CD8-positive, alpha-beta memory T cell (primary cell): ENCODE results near the gene SNX18. TPM values are rescaled to one million over a fixed set of nuclear protein-coding genes. Genes with fewer than 3 reads are reported as not detected.

Experiments used
- CTCF ChIA-PET: fragments of 350-600 bp; sonication (Branson Sonifier 250); formaldehyde crosslinking; loops from one replicate; lab custom pipeline; 2021; ENCODE audit warnings: antibody characterized with exemption; lab: Charles Lee
- POLR2A ChIA-PET: fragments of 350-600 bp; sonication (Branson Sonifier 250); formaldehyde crosslinking; loops from one replicate; lab custom pipeline; 2021; ENCODE audit warnings: antibody characterized with exemption; lab: Charles Lee
- DNase-seq, 5 donors: peaks; one replicate each; pipeline versions ENCODE4 v3.0.0 to v3.0.0-alpha.2; 2020 to 2022; ENCODE audit warnings: mixed read lengths in 1 of 5
- H3K27ac ChIP-seq: one replicate; pipeline ENCODE4 v1.7.0; 2013; ENCODE audit warnings: low read depth, mild to moderate bottlenecking, low read length, moderate library complexity
- H3K27me3 ChIP-seq: 2 replicates; pipeline ENCODE4 v1.7.0; 2013; ENCODE audit warnings: low read length, mild to moderate bottlenecking; ENCODE audit not compliant: insufficient read depth, poor library complexity, severe bottlenecking
- H3K36me3 ChIP-seq: 2 replicates; pipeline ENCODE4 v1.7.0; 2013; ENCODE audit warnings: mild to moderate bottlenecking, low read length, moderate library complexity; ENCODE audit not compliant: insufficient read depth
- H3K4me1 ChIP-seq: 2 replicates; pipeline ENCODE4 v1.7.0; 2013; ENCODE audit warnings: mild to moderate bottlenecking, low read length, moderate library complexity; ENCODE audit not compliant: insufficient read depth
- H3K4me3 ChIP-seq: 2 replicates; pipeline ENCODE4 v1.7.0; 2013; ENCODE audit warnings: mild to moderate bottlenecking, low read length
- H3K9me3 ChIP-seq: 2 replicates; pipeline ENCODE4 v1.7.0; 2013; ENCODE audit warnings: mild to moderate bottlenecking, low read length
- H3K27ac Mint-ChIP-seq, 8 donors: one replicate each; pipeline ENCODE4 v1.8.0; 2020 to 2021; ENCODE audit warnings: mixed read lengths in 8 of 8, mild to moderate bottlenecking in 6 of 8, inconsistent platforms in 3 of 8, moderate library complexity in 3 of 8
- H3K27me3 Mint-ChIP-seq, 2 donors: one replicate each; pipeline ENCODE4 v1.8.0; 2020 to 2021; ENCODE audit warnings: mixed read lengths in 2 of 2, mild to moderate bottlenecking in 1 of 2, moderate library complexity in 1 of 2
- H3K36me3 Mint-ChIP-seq, 3 donors: one replicate each; pipeline ENCODE4 v1.8.0; 2020 to 2021; ENCODE audit warnings: mixed read lengths in 3 of 3, inconsistent platforms in 1 of 3, mild to moderate bottlenecking in 1 of 3
- H3K4me1 Mint-ChIP-seq, 3 donors: one replicate each; pipeline ENCODE4 v1.8.0; 2020 to 2021; ENCODE audit warnings: mixed read lengths in 3 of 3, inconsistent platforms in 1 of 3, mild to moderate bottlenecking in 1 of 3
- H3K4me3 Mint-ChIP-seq, 7 donors: one replicate each; pipeline ENCODE4 v1.8.0; 2020 to 2021; ENCODE audit warnings: mixed read lengths in 7 of 7, mild to moderate bottlenecking in 6 of 7, moderate library complexity in 4 of 7, inconsistent platforms in 2 of 7
- H3K9me3 Mint-ChIP-seq, 5 donors: one replicate each; pipeline ENCODE4 v1.8.0; 2020 to 2022; ENCODE audit warnings: mixed read lengths in 5 of 5, mild to moderate bottlenecking in 3 of 5, moderate library complexity in 2 of 5, inconsistent platforms in 1 of 5
- polyA plus RNA-seq: library from polyadenylated mRNA; unstranded; fragments of 300-500 nt; fragmentation: Illumina TruSeq; gene quantifications from one replicate; pipeline ENCODE4 v1.2.3, GENCODE V29; 2021
- total RNA-seq, 2 experiments: library from RNA; stranded (reverse); gene quantifications; one replicate each; pipeline ENCODE4 v1.2.3, GENCODE V29; 2021

SNX18 gene
- total and polyA plus RNA-seq, 3 experiments from 2014 or later, result 3.8 to 23.9 (median 21.5) TPM

- Mint-ChIP-seq H3K4me3 (no peak overlapping the region), H3K4me1 (peaks cover 21 to 35% (median 24%) of the 10 kb centered on the region in 3 donors)
Observed at GRCh38 chr5:54577528-54577927, 60.0 kb downstream of the SNX18 start.

GRCh38 chr5:54577937-54578653 lies 60.5 kb downstream of the SNX18 start:
- no peak for DNase-seq
- H3K27ac Mint-ChIP-seq, result peak overlapping the region in 1 of 8 donors; percentile 56
- CTCF ChIA-PET, result interaction anchor here (1.9 kb wide), 1 partner anchor 15 kb away, joined by 4 read pairs; no protein-coding TSS in a partner anchor

More at GRCh38 chr5:54577528-54577927, 60.0 kb downstream of the SNX18 start:
- DNase-seq, result no peak
- Mint-ChIP-seq H3K27me3 (peaks cover 0 to 5% of the 10 kb centered on the region in 2 donors), H3K36me3 (peaks cover 0 to 4% (median 0%) of the 10 kb centered on the region in 3 donors), H3K27ac (no peak overlapping the region), H3K9me3 (no peaks in the 10 kb centered on the region)
- Histone ChIP-seq H3K9me3 (no peaks in the 10 kb centered on the region), H3K36me3 (no peaks in the 10 kb centered on the region), H3K27ac (no peak overlapping the region), H3K4me1 (peaks cover 10% of the 10 kb centered on the region), H3K27me3 (no peaks in the 10 kb centered on the region), H3K4me3 (no peak overlapping the region)
- CTCF ChIA-PET, result no interaction called here
- POLR2A ChIA-PET, result no interaction called here

GRCh38 chr5:54579591-54580295 lies 62.2 kb downstream of the SNX18 start:
- CTCF ChIA-PET, result interaction anchor here (1.9 kb wide), 1 partner anchor 17 kb away, joined by 4 read pairs; no protein-coding TSS in a partner anchor
- H3K9me3 ChIP-seq, result no peaks in the 10 kb centered on the region
- Mint-ChIP-seq H3K4me1 (peaks cover 14 to 23% (median 15%) of the 10 kb centered on the region in 3 donors), H3K27me3 (peaks cover 0 to 5% of the 10 kb centered on the region in 2 donors), H3K27ac (peak overlapping the region in 2 of 8 donors; percentile 1 to 24), H3K9me3 (no peaks in the 10 kb centered on the region), H3K36me3 (peaks cover 0 to 9% (median 0%) of the 10 kb centered on the region in 3 donors), H3K4me3 (peak overlapping the region in 1 of 7 donors; percentile 8)
- no peak overlapping the region for H3K27ac ChIP-seq
- H3K4me1 ChIP-seq, result peaks cover 2% of the 10 kb centered on the region
- POLR2A ChIA-PET, result no interaction called here
- H3K27me3 ChIP-seq, result no peaks in the 10 kb centered on the region
- no peak overlapping the region for H3K4me3 ChIP-seq
- DNase-seq, result no peak
- H3K36me3 ChIP-seq, result no peaks in the 10 kb centered on the region

More at GRCh38 chr5:54577937-54578653, 60.5 kb downstream of the SNX18 start:
- H3K27ac ChIP-seq, result no peak overlapping the region
- H3K9me3 ChIP-seq, result no peaks in the 10 kb centered on the region
- no peaks in the 10 kb centered on the region for H3K27me3 ChIP-seq
- H3K4me3 ChIP-seq, result no peak overlapping the region
- Mint-ChIP-seq H3K9me3 (no peaks in the 10 kb centered on the region), H3K4me3 (no peak overlapping the region), H3K4me1 (peaks cover 21 to 35% (median 24%) of the 10 kb centered on the region in 3 donors), H3K36me3 (peaks cover 0 to 4% (median 0%) of the 10 kb centered on the region in 3 donors), H3K27me3 (peaks cover 0 to 5% of the 10 kb centered on the region in 2 donors)
- no peaks in the 10 kb centered on the region for H3K36me3 ChIP-seq
- POLR2A ChIA-PET, result no interaction called here
- H3K4me1 ChIP-seq, result peaks cover 10% of the 10 kb centered on the region

- ChIA-PET CTCF (no interaction called here), POLR2A (interaction anchor here (0.6 kb wide), 1 partner anchor 21 kb away, joined by 3 read pairs; no protein-coding TSS in a partner anchor)
- Histone ChIP-seq H3K4me1 (no peaks in the 10 kb centered on the region), H3K9me3 (no peaks in the 10 kb centered on the region), H3K27me3 (no peaks in the 10 kb centered on the region), H3K4me3 (no peak overlapping the region), H3K27ac (no peak overlapping the region), H3K36me3 (no peaks in the 10 kb centered on the region)
- no peak overlapping the region for H3K4me3 Mint-ChIP-seq
- H3K27me3 Mint-ChIP-seq, result peaks cover 0 to 3% of the 10 kb centered on the region in 2 donors
- H3K9me3 Mint-ChIP-seq, result peaks cover 2 to 4% (median 3%) of the 10 kb centered on the region in 5 donors
- peaks cover 6 to 14% (median 7%) of the 10 kb centered on the region in 3 donors for H3K4me1 Mint-ChIP-seq
- no peak overlapping the region for H3K27ac Mint-ChIP-seq
- peaks cover 0 to 12% (median 2%) of the 10 kb centered on the region in 3 donors for H3K36me3 Mint-ChIP-seq
- DNase-seq, result no peak
Observed at GRCh38 chr5:54580997-54581811, 63.6 kb downstream of the SNX18 start.

- peaks cover 2 to 10% (median 7%) of the 10 kb centered on the region in 5 donors for H3K9me3 Mint-ChIP-seq
- DNase-seq, result no peak
- H3K27me3 Mint-ChIP-seq, result no peaks in the 10 kb centered on the region
- CTCF ChIA-PET, result no interaction called here
- no peak overlapping the region for H3K4me3 ChIP-seq
- no peak overlapping the region for H3K27ac ChIP-seq
- peaks cover 6 to 14% (median 7%) of the 10 kb centered on the region in 3 donors for H3K4me1 Mint-ChIP-seq
- no peaks in the 10 kb centered on the region for H3K36me3 ChIP-seq
- H3K36me3 Mint-ChIP-seq, result peaks cover 0 to 17% (median 4%) of the 10 kb centered on the region in 3 donors
- no peaks in the 10 kb centered on the region for H3K4me1 ChIP-seq
- no peaks in the 10 kb centered on the region for H3K9me3 ChIP-seq
- peak overlapping the region in 2 of 8 donors; percentile 8 to 16 for H3K27ac Mint-ChIP-seq
- POLR2A ChIA-PET, result no interaction called here
- no peaks in the 10 kb centered on the region for H3K27me3 ChIP-seq
- H3K4me3 Mint-ChIP-seq, result no peak overlapping the region
Observed at GRCh38 chr5:54581831-54582548, 64.4 kb downstream of the SNX18 start.

- H3K9me3 Mint-ChIP-seq, result peaks cover 2 to 14% (median 8%) of the 10 kb centered on the region in 5 donors
- Histone ChIP-seq H3K9me3 (no peaks in the 10 kb centered on the region), H3K4me1 (no peaks in the 10 kb centered on the region), H3K36me3 (no peaks in the 10 kb centered on the region), H3K4me3 (no peak overlapping the region), H3K27me3 (no peaks in the 10 kb centered on the region), H3K27ac (no peak overlapping the region)
- peaks cover 0 to 26% (median 4%) of the 10 kb centered on the region in 3 donors for H3K36me3 Mint-ChIP-seq
- ChIA-PET CTCF (no interaction called here), POLR2A (no interaction called here)
- no peak overlapping the region for H3K27ac Mint-ChIP-seq
- DNase-seq, result no peak
- H3K4me3 Mint-ChIP-seq, result no peak overlapping the region
- peaks cover 0 to 4% of the 10 kb centered on the region in 2 donors for H3K27me3 Mint-ChIP-seq
- H3K4me1 Mint-ChIP-seq, result no peaks in the 10 kb centered on the region
Observed at GRCh38 chr5:54586336-54586735, 68.8 kb downstream of the SNX18 start.

- no peaks in the 10 kb centered on the region for H3K9me3 ChIP-seq
- Mint-ChIP-seq H3K27me3 (peaks cover 0 to 4% of the 10 kb centered on the region in 2 donors), H3K4me3 (no peak overlapping the region), H3K27ac (no peak overlapping the region), H3K9me3 (peaks cover 2 to 17% (median 8%) of the 10 kb centered on the region in 5 donors), H3K4me1 (no peaks in the 10 kb centered on the region), H3K36me3 (peaks cover 0 to 21% (median 5%) of the 10 kb centered on the region in 3 donors)
- no peak overlapping the region for H3K4me3 ChIP-seq
- DNase-seq, result no peak
- ChIA-PET CTCF (no interaction called here), POLR2A (no interaction called here)
- H3K4me1 ChIP-seq, result no peaks in the 10 kb centered on the region
- H3K27me3 ChIP-seq, result no peaks in the 10 kb centered on the region
- no peak overlapping the region for H3K27ac ChIP-seq
- H3K36me3 ChIP-seq, result no peaks in the 10 kb centered on the region
Observed at GRCh38 chr5:54589786-54590185, 72.2 kb downstream of the SNX18 start.
